ENCODE results near the gene AZI2. TPM values are rescaled to one million over a fixed set of nuclear protein-coding genes. Genes with fewer than 3 reads are reported as not detected.

AZI2 gene, protein sequence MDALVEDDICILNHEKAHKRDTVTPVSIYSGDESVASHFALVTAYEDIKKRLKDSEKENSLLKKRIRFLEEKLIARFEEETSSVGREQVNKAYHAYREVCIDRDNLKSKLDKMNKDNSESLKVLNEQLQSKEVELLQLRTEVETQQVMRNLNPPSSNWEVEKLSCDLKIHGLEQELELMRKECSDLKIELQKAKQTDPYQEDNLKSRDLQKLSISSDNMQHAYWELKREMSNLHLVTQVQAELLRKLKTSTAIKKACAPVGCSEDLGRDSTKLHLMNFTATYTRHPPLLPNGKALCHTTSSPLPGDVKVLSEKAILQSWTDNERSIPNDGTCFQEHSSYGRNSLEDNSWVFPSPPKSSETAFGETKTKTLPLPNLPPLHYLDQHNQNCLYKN
- total RNA-seq (2021) (31.3 to 38.5 TPM (median 35.7 TPM) in 3 replicates), Bru-seq, nascent RNA (percentile 84 among the genes with signal in this experiment)
- long read RNA-seq, experiment 1, full-length matches to known transcripts = 76 of 84 reads
- long read RNA-seq, experiment 1, partial matches to known transcripts = 1 of 84 reads
- long read RNA-seq, experiment 1, other reads (novel, unspliced or antisense) = 7 of 84 reads
- long read RNA-seq, experiment 2, full-length matches to known transcripts = 32 of 44 reads
- long read RNA-seq, experiment 2, partial matches to known transcripts = 5 of 44 reads
- long read RNA-seq, experiment 2, other reads (novel, unspliced or antisense) = 7 of 44 reads
- long read RNA-seq, experiment 3, full-length matches to known transcripts = 67 of 80 reads
- long read RNA-seq, experiment 3, partial matches to known transcripts = 6 of 80 reads
- long read RNA-seq, experiment 3, other reads (novel, unspliced or antisense) = 7 of 80 reads

DNA sequence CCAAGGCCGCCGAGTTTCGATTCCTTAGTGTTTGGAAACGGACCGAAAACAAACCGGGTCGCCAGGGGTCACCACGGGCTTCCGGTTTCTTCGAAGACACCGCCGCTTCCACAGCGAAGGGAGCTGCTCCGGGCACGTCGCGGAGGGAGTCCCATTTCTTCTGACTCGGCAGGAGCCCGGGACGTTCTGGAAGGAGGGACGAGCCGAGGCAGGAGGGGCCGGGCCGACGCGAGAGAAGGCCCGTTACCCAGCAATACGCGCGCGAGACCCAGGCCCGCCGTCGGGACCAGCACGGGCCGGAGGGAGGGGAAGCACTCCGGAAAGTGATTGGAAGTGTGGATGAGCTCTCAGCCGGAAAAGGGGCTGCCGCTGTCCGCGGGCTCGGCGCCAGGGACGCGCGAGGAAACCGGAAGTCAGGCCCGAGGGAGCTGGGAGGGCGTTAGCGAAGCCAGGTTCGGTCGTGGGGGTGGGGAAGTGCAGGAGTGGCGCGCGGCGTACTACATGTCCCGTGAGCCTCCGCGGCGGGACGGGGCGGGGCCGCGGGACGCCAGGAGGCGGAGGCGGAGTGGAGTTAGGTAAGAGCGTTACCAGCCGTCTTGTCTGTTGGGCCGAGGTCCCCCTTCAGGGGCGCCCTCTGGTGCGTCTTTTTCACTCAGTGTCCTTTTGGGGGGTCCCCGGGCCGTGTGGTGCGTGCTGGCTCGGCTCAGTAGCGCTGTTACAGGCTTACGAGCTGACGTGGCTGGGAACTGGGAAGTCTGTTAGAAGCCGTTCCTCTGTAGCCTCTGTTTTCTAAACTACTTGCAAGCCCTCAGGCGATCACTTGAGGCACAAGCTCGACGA is at the start of gene AZI2, which contains the start of gene ZCWPW2:
AZI2 (minus strand) TSS at position 196 of the 840 bp plus-strand sequence. CDS start 8,207 bp downstream, outside the sequence.
ZCWPW2 (plus strand) TSS at position 93 of the 840 bp plus-strand sequence. CDS start 64,348 bp downstream, outside the sequence.
- Mint-ChIP-seq H3K9me3 (peaks cover 8% of the 10 kb centered on the region), H3K36me3 (peaks cover 8% of the 10 kb centered on the region), H3K4me3 (peak within 1 kb of the TSS; percentile 91), H3K4me1 (peaks cover 27% of the 10 kb centered on the region), H3K27me3 (ENCODE audit: low read depth) (no peaks in the 10 kb centered on the region), H3K27ac (peak within 1 kb of the TSS; percentile 90)
- DNase-seq (ENCODE audit: low spot score) (peak; percentile 89), ATAC-seq (peak; percentile 85)
- POLR2A ChIA-PET = interaction anchor here (0.6 to 1.3 kb wide), 7 partner anchors 11 to 1410 kb away, joined by 3 to 5 read pairs (median 4); partner anchors contain the start of gene CMC1
- CTCF ChIA-PET = interaction anchor here (0.8 to 2.1 kb wide), 9 partner anchors 9 to 637 kb away, joined by 3 to 8 read pairs (median 4); partner anchors contain the start of gene EOMES
- TF ChIP-seq ZNF219 (CRISPR knock-in tag; IDR thresholded peaks at IDR 0.05; ENCODE audit: borderline replicate concordance) (no peak), USF2 (CRISPR knock-in tag; IDR thresholded peaks at IDR 0.05) (0 out of 2 replicates have a peak, but pooled peaks have one; percentile 40), FOXP4 (CRISPR knock-in tag; IDR thresholded peaks at IDR 0.05) (peak; percentile 83; the same call in 1 of the 2 replicates), EMX1 (CRISPR knock-in tag; IDR thresholded peaks at IDR 0.05) (no peak), HMGXB4 (CRISPR knock-in tag; IDR thresholded peaks at IDR 0.05) (peak; percentile 79; the same call in 1 of the 2 replicates), SP1 (CRISPR knock-in tag; conservative IDR thresholded peaks at IDR 0.05) (peak; percentile 95), PRDM15 (CRISPR knock-in tag; IDR thresholded peaks at IDR 0.05) (no peak), FOXP1 (CRISPR knock-in tag; IDR thresholded peaks at IDR 0.05; ENCODE audit: borderline replicate concordance) (peak; percentile 75), ZNF671 (CRISPR knock-in tag; IDR thresholded peaks at IDR 0.05) (no peak), ATF2 (CRISPR knock-in tag; IDR thresholded peaks at IDR 0.05; ENCODE audit: borderline replicate concordance, low read depth) (no peak), NR2C2 (CRISPR knock-in tag; IDR thresholded peaks at IDR 0.05) (no peak), CREB1 (CRISPR knock-in tag; IDR thresholded peaks at IDR 0.05) (no peak)
- TF ChIP-seq, protein P1, sequence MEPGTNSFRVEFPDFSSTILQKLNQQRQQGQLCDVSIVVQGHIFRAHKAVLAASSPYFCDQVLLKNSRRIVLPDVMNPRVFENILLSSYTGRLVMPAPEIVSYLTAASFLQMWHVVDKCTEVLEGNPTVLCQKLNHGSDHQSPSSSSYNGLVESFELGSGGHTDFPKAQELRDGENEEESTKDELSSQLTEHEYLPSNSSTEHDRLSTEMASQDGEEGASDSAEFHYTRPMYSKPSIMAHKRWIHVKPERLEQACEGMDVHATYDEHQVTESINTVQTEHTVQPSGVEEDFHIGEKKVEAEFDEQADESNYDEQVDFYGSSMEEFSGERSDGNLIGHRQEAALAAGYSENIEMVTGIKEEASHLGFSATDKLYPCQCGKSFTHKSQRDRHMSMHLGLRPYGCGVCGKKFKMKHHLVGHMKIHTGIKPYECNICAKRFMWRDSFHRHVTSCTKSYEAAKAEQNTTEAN (CRISPR knock-in tag; IDR thresholded peaks at IDR 0.05) = 0 out of 2 replicates have a peak, but pooled peaks have one; percentile 4
- TF ChIP-seq, protein P2, sequence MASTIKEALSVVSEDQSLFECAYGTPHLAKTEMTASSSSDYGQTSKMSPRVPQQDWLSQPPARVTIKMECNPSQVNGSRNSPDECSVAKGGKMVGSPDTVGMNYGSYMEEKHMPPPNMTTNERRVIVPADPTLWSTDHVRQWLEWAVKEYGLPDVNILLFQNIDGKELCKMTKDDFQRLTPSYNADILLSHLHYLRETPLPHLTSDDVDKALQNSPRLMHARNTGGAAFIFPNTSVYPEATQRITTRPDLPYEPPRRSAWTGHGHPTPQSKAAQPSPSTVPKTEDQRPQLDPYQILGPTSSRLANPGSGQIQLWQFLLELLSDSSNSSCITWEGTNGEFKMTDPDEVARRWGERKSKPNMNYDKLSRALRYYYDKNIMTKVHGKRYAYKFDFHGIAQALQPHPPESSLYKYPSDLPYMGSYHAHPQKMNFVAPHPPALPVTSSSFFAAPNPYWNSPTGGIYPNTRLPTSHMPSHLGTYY (CRISPR knock-in tag; IDR thresholded peaks at IDR 0.05) = no peak
- TF ChIP-seq, protein P3, sequence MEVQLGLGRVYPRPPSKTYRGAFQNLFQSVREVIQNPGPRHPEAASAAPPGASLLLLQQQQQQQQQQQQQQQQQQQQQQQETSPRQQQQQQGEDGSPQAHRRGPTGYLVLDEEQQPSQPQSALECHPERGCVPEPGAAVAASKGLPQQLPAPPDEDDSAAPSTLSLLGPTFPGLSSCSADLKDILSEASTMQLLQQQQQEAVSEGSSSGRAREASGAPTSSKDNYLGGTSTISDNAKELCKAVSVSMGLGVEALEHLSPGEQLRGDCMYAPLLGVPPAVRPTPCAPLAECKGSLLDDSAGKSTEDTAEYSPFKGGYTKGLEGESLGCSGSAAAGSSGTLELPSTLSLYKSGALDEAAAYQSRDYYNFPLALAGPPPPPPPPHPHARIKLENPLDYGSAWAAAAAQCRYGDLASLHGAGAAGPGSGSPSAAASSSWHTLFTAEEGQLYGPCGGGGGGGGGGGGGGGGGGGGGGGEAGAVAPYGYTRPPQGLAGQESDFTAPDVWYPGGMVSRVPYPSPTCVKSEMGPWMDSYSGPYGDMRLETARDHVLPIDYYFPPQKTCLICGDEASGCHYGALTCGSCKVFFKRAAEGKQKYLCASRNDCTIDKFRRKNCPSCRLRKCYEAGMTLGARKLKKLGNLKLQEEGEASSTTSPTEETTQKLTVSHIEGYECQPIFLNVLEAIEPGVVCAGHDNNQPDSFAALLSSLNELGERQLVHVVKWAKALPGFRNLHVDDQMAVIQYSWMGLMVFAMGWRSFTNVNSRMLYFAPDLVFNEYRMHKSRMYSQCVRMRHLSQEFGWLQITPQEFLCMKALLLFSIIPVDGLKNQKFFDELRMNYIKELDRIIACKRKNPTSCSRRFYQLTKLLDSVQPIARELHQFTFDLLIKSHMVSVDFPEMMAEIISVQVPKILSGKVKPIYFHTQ (CRISPR knock-in tag; IDR thresholded peaks at IDR 0.05) = 0 out of 2 replicates have a peak, but pooled peaks have one; percentile 47
